ENCODE results near the gene IL1RAPL2.
A peak's percentile ranks its signal among the peaks of the same experiment; 100 is the strongest.
"Not testable (repeated sequence)": the region's sequence is repeated elsewhere in the genome, so short reads cannot be mapped to it uniquely, and the experiment has no call there.

The IL1RAPL2 gene

GRCh38 chrX:104854790-104855340 lies 288.9 kb downstream of the IL1RAPL2 start:
- no peak for DNase-seq (ENCODE audit: low read depth)

GRCh38 chrX:104863466-104863865 lies 297.5 kb downstream of the IL1RAPL2 start:
- DNase-seq (ENCODE audit: low read depth): no peak

GRCh38 chrX:104864296-104864695 lies 298.3 kb downstream of the IL1RAPL2 start:
- DNase-seq (ENCODE audit: low read depth): no peak

- DNase-seq (ENCODE audit: low read depth): no peak
Measured at GRCh38 chrX:104877504-104877903, 311.5 kb downstream of the IL1RAPL2 start.

GRCh38 chrX:104902070-104902469 lies 336.1 kb downstream of the IL1RAPL2 start:
- no peak for DNase-seq (ENCODE audit: low read depth)

- not testable (repeated sequence) for DNase-seq (ENCODE audit: low read depth)
Measured at GRCh38 chrX:104909694-104910093, 343.7 kb downstream of the IL1RAPL2 start.

- DNase-seq (ENCODE audit: low read depth): no peak
Measured at GRCh38 chrX:104913348-104913747, 347.3 kb downstream of the IL1RAPL2 start.

- not testable (repeated sequence) for DNase-seq (ENCODE audit: low read depth)
Measured at GRCh38 chrX:104914686-104915085, 348.7 kb downstream of the IL1RAPL2 start.

- no peak for DNase-seq (ENCODE audit: low read depth)
Measured at GRCh38 chrX:104918122-104918521, 352.1 kb downstream of the IL1RAPL2 start.

GRCh38 chrX:104921584-104922205 lies 355.7 kb downstream of the IL1RAPL2 start:
- no peak for DNase-seq (ENCODE audit: low read depth)

GRCh38 chrX:104922206-104922621 lies 356.2 kb downstream of the IL1RAPL2 start:
- peak; percentile 46 for DNase-seq (ENCODE audit: low read depth)

GRCh38 chrX:104929324-104929723 lies 363.3 kb downstream of the IL1RAPL2 start:
- DNase-seq (ENCODE audit: low read depth): no peak

GRCh38 chrX:104935581-104935980 lies 369.6 kb downstream of the IL1RAPL2 start:
- no peak for DNase-seq (ENCODE audit: low read depth)

- no peak for DNase-seq (ENCODE audit: low read depth)
Measured at GRCh38 chrX:104953251-104953650, 387.3 kb downstream of the IL1RAPL2 start.

GRCh38 chrX:104961926-104962325 lies 395.9 kb downstream of the IL1RAPL2 start:
- DNase-seq (ENCODE audit: low read depth): no peak

- no peak for DNase-seq (ENCODE audit: low read depth)
Measured at GRCh38 chrX:104968241-104968640, 402.2 kb downstream of the IL1RAPL2 start.

- no peak for DNase-seq (ENCODE audit: low read depth)
Measured at GRCh38 chrX:104972737-104973136, 406.7 kb downstream of the IL1RAPL2 start.

GRCh38 chrX:104987063-104987462 lies 421.1 kb downstream of the IL1RAPL2 start:
- no peak for DNase-seq (ENCODE audit: low read depth)

GRCh38 chrX:104988038-104988437 lies 422.0 kb downstream of the IL1RAPL2 start:
- no peak for DNase-seq (ENCODE audit: low read depth)

- DNase-seq (ENCODE audit: low read depth): no peak
Measured at GRCh38 chrX:104995546-104995945, 429.5 kb downstream of the IL1RAPL2 start.

GRCh38 chrX:105006103-105006502 lies 440.1 kb downstream of the IL1RAPL2 start:
- DNase-seq (ENCODE audit: low read depth): no peak

GRCh38 chrX:105006996-105007395 lies 441.0 kb downstream of the IL1RAPL2 start:
- DNase-seq (ENCODE audit: low read depth): no peak

- DNase-seq (ENCODE audit: low read depth): no peak
Measured at GRCh38 chrX:105013719-105014118, 447.7 kb downstream of the IL1RAPL2 start.

- no peak for DNase-seq (ENCODE audit: low read depth)
Measured at GRCh38 chrX:105017641-105018040, 451.6 kb downstream of the IL1RAPL2 start.

All from activated T-cell treated with anti-CD3 and anti-CD28 coated beads for 48 hours (primary cell).